GM12874 (cell line): Measurements from ENCODE around the gene HS3ST5.

Experiments used
- TF ChIP-seq, protein P1 (sequence below): IDR thresholded peaks from 2 replicates; pipeline ENCODE4 v1.5.1; 2011; ENCODE audit warnings: low read depth, mild to moderate bottlenecking, control low read depth, low read length, moderate library complexity; ENCODE audit not compliant: insufficient read depth

Gene HS3ST5

DNA sequence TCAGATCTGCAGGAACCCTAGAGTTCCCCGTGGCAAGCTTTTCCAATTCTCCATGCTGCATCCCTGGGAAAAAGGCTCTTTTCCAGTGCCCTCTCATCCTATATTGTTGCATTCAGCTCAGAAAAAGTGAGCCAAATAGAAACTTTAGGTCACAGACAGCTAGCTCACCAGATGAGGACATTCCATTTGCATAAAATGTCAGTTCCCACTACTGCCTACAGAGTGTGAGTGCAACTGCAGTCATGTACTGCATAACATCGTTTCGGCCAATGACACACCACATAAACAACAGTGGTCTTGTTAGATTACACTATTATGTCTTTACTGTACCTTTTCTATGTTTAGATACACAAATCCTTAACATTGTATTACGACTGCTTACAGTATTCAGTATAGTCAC is 8.6 kb downstream of the HS3ST5 start:
- TF ChIP-seq, protein P1, sequence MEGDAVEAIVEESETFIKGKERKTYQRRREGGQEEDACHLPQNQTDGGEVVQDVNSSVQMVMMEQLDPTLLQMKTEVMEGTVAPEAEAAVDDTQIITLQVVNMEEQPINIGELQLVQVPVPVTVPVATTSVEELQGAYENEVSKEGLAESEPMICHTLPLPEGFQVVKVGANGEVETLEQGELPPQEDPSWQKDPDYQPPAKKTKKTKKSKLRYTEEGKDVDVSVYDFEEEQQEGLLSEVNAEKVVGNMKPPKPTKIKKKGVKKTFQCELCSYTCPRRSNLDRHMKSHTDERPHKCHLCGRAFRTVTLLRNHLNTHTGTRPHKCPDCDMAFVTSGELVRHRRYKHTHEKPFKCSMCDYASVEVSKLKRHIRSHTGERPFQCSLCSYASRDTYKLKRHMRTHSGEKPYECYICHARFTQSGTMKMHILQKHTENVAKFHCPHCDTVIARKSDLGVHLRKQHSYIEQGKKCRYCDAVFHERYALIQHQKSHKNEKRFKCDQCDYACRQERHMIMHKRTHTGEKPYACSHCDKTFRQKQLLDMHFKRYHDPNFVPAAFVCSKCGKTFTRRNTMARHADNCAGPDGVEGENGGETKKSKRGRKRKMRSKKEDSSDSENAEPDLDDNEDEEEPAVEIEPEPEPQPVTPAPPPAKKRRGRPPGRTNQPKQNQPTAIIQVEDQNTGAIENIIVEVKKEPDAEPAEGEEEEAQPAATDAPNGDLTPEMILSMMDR = no peak

DNA sequence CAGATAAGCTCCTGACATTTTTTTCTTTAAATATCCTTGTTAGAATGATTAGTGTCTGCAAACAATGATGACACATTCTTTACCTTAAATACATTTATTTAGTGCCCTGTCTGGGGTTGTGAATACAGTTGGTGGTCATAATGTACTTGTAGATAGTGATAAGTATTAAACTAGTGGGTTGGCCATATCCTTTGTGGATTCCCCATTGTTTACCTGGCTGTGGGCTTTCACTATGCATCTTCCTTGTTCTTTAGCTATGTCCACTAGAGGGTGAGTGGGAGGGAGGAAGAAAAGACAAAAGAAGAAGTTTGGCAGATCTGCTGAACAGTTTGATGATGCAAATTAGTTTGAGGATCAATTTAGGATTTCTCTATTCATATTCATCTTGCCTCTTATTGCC is 15.7 kb downstream of the HS3ST5 start:
- TF ChIP-seq, protein P1 = no peak

DNA sequence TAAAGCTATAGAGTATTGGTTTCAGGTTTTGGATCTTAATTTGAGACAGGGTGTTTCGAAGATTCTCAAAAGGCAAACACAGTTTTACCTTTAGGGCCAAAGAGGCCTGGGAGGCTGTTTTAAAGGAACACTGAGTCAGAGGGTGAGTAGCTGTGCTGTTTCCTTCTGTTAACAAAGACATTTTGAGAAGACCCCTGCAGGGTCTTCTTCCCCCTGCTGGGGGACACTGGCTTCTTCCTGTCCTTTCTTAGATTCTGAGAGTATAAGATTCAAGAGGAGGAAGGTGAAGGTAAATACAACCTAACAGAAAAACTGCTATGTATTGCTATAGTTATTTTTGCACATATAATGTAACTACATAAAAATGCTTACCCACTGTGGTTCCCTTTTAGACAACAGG is 19.0 kb downstream of the HS3ST5 start:
- TF ChIP-seq, protein P1 = no peak

DNA sequence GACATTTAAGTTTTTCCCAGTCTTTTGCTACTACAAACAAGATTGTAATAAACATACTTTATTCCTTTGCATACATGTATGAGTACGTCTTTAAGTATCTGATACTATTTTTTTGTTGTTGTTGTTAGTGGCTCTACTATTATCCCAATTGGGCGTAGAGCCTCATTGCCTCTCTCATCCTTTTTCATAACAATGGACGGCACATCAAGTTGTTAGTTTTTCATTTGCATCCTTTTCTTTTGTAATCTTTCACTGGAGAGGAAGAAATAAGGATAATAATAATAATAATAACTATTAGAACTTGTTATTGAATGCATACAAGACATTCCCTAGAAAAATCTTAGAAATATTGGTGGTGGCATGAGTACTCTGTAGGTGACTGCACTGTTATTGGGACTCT is 23.1 kb downstream of the HS3ST5 start:
- TF ChIP-seq, protein P1 = no peak

DNA sequence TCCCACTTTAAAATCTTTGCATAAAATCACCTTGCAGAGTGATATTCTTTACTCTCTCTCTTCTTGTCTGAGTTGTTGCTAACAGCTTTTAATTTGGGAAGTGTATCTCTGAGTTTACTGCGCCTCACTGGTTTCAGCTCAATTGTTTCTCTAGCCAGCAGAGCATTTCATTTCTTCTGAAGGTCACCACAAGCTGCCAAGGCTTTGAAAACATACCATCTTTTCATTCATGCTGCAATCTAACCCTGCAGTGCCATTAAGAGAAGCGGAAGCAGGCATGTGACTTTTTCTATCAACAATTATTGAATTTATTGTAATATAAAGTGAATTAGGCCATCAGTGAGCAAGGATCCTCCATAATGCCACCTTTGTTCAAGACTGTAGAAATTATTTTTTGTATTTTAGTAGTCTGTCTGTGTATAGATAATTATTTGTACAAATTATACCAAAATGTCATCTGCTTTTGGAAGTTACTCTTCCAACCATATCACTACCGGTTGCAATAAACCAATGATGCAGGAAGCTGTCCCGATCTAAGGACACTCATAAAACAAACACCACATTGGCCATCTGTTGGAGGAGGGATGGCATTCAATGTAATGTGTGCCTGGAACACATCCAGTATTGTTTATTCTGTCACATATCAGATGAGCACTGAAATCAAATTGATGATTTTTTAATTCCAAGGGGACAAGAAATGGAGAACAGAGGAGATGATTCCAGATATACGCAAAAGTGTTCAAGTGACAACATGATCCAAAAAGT is 26.8 kb downstream of the HS3ST5 start:
- TF ChIP-seq, protein P1 = no peak

DNA sequence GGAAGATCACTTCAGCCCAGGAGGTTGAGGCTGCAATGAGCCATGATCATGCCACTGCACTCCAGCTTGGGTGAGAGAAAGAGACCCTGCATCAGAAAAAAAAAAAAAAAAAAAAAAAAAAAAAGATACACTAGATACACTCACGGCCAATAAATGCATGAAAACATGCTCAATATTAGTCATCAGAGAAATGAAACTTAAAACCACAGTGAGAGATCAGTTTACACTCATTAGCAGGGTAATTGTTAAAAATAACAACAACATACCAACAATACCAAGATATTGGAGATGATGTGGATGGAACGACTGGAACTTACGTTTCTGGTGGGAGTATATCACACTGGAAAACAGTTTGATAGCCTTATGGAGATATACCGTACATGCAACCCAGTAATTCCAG is 29.9 kb downstream of the HS3ST5 start:
- TF ChIP-seq, protein P1 = no peak

DNA sequence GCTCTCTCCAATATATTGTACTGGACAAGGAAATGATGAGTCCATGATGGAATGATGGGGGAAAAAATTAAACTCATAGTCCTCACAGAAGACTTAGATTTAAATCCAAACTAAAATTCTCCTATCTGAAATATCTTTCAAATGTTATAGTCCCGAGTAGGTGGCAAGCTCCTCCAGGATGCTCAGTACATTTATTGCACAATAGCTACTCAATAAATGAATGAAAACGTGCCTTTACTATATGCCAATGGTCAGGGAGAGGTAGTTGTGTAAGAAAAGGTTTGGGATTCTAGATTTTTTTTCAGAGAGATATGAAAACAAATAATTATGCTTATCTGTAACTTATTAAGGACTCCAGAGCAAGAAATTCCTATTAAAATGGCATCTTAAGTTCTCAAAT is 32.8 kb downstream of the HS3ST5 start:
- TF ChIP-seq, protein P1 = no peak
